Epidermal melanocyte (primary cell): Measurements from ENCODE around the gene PIK3C2A.

Experiments
- DNase-seq: peaks from one replicate; pipeline ENCODE4 v3.0.0; 2011; ENCODE audit warnings: low spot score; ENCODE audit not compliant: insufficient read length

Gene PIK3C2A

GRCh38 chr11:17211286-17211685 lies 3.5 kb upstream of the PIK3C2A start:
- DNase-seq, result no peak

GRCh38 chr11:17209939-17210245 lies 2.1 kb upstream of the PIK3C2A start:
- no peak for DNase-seq

GRCh38 chr11:17208257-17208999 lies 642 bp upstream of the PIK3C2A start:
- no peak for DNase-seq

- DNase-seq, result no peak
Measured at GRCh38 chr11:17206463-17206862, 1.3 kb downstream of the PIK3C2A start.

GRCh38 chr11:17197431-17197898 lies 10.3 kb downstream of the PIK3C2A start:
- DNase-seq, result no peak

- no peak for DNase-seq
Measured at GRCh38 chr11:17188675-17189074, 19.1 kb downstream of the PIK3C2A start.

- DNase-seq, result no peak
Measured at GRCh38 chr11:17186932-17187692, 20.7 kb downstream of the PIK3C2A start.

- DNase-seq, result no peak
Measured at GRCh38 chr11:17185938-17186337, 21.8 kb downstream of the PIK3C2A start.

- no peak for DNase-seq
Measured at GRCh38 chr11:17184882-17185587, 22.8 kb downstream of the PIK3C2A start.

GRCh38 chr11:17183836-17184235 lies 23.9 kb downstream of the PIK3C2A start:
- DNase-seq, result no peak

- no peak for DNase-seq
Measured at GRCh38 chr11:17179970-17180369, 27.8 kb downstream of the PIK3C2A start.

- no peak for DNase-seq
Measured at GRCh38 chr11:17173332-17173731, 34.5 kb downstream of the PIK3C2A start.

- no peak for DNase-seq
Measured at GRCh38 chr11:17171916-17172315, 35.9 kb downstream of the PIK3C2A start.

- DNase-seq, result no peak
Measured at GRCh38 chr11:17171343-17171742, 36.4 kb downstream of the PIK3C2A start.

GRCh38 chr11:17169876-17170275 lies 37.9 kb downstream of the PIK3C2A start:
- no peak for DNase-seq

- DNase-seq, result no peak
Measured at GRCh38 chr11:17165247-17165890, 42.4 kb downstream of the PIK3C2A start.

GRCh38 chr11:17164361-17165246 lies 43.2 kb downstream of the PIK3C2A start:
- no peak for DNase-seq

- DNase-seq, result no peak
Measured at GRCh38 chr11:17163736-17164135, 44.0 kb downstream of the PIK3C2A start.

GRCh38 chr11:17163291-17163690 lies 44.5 kb downstream of the PIK3C2A start:
- DNase-seq, result no peak

GRCh38 chr11:17162376-17162775 lies 45.4 kb downstream of the PIK3C2A start:
- no peak for DNase-seq

GRCh38 chr11:17161515-17161914 lies 46.3 kb downstream of the PIK3C2A start:
- no peak for DNase-seq
